ENCODE results near the gene LELP1.
"Not testable (repeated sequence)": the region's sequence is repeated elsewhere in the genome, so short reads cannot be mapped to it uniquely, and the experiment has no call there.

LELP1 gene

GRCh38 chr1:153203130-153203529 lies at the start of gene LELP1:
Gene LELP1, plus strand, starts transcription at chr1:153203430. Its CDS starts 1,278 bp downstream, at chr1:153204708.
- Histone ChIP-seq H3K4me3 (ENCODE audit: low read length) (no peak within 1 kb of the TSS), H3K36me3 (ENCODE audit: control insufficient read depth, insufficient read depth, low read length) (no peaks in the 10 kb centered on the region), H3K9me3 (ENCODE audit: control insufficient read depth, insufficient read depth, low read length) (no peaks in the 10 kb centered on the region), H3K4me1 (ENCODE audit: control insufficient read depth, insufficient read depth, low read length) (no peaks in the 10 kb centered on the region), H3K27me3 (ENCODE audit: control insufficient read depth, insufficient read depth, low read length) (no peaks in the 10 kb centered on the region), H3K27ac (ENCODE audit: low read length) (no peak within 1 kb of the TSS)
- no peak for DNase-seq (ENCODE audit: low read depth, low spot score)
- no CpG with 5 or more reads among the region's 1 CpG for WGBS (ENCODE audit: insufficient coverage, insufficient read length)

GRCh38 chr1:153155541-153155940 lies 47.7 kb upstream of the LELP1 start:
- no peak for DNase-seq (ENCODE audit: low read depth, low spot score)
- WGBS (ENCODE audit: insufficient coverage, insufficient read length), result no CpG with 5 or more reads among the region's 2 CpGs
- Histone ChIP-seq H3K27me3 (ENCODE audit: control insufficient read depth, insufficient read depth, low read length) (no peaks in the 10 kb centered on the region), H3K9me3 (ENCODE audit: control insufficient read depth, insufficient read depth, low read length) (peaks cover 7% of the 10 kb centered on the region), H3K27ac (ENCODE audit: low read length) (no peak overlapping the region), H3K4me3 (ENCODE audit: low read length) (no peak overlapping the region), H3K36me3 (ENCODE audit: control insufficient read depth, insufficient read depth, low read length) (no peaks in the 10 kb centered on the region), H3K4me1 (ENCODE audit: control insufficient read depth, insufficient read depth, low read length) (no peaks in the 10 kb centered on the region)

GRCh38 chr1:153168686-153169085 lies 34.5 kb upstream of the LELP1 start:
- no CpG with 5 or more reads among the region's 2 CpGs for WGBS (ENCODE audit: insufficient coverage, insufficient read length)
- Histone ChIP-seq H3K9me3 (ENCODE audit: control insufficient read depth, insufficient read depth, low read length) (no peaks in the 10 kb centered on the region), H3K36me3 (ENCODE audit: control insufficient read depth, insufficient read depth, low read length) (no peaks in the 10 kb centered on the region), H3K4me3 (ENCODE audit: low read length) (no peak overlapping the region), H3K27me3 (ENCODE audit: control insufficient read depth, insufficient read depth, low read length) (no peaks in the 10 kb centered on the region), H3K27ac (ENCODE audit: low read length) (no peak overlapping the region), H3K4me1 (ENCODE audit: control insufficient read depth, insufficient read depth, low read length) (no peaks in the 10 kb centered on the region)
- no peak for DNase-seq (ENCODE audit: low read depth, low spot score)

- Histone ChIP-seq H3K9me3 (ENCODE audit: control insufficient read depth, insufficient read depth, low read length) (no peaks in the 10 kb centered on the region), H3K4me1 (ENCODE audit: control insufficient read depth, insufficient read depth, low read length) (no peaks in the 10 kb centered on the region), H3K27me3 (ENCODE audit: control insufficient read depth, insufficient read depth, low read length) (no peaks in the 10 kb centered on the region; the same call in 1 of the 2 replicates), H3K4me3 (ENCODE audit: low read length) (no peak overlapping the region), H3K27ac (ENCODE audit: low read length) (no peak overlapping the region), H3K36me3 (ENCODE audit: control insufficient read depth, insufficient read depth, low read length) (no peaks in the 10 kb centered on the region)
- no peak for DNase-seq (ENCODE audit: low read depth, low spot score)
These were observed 28.6 kb upstream of the LELP1 start for GRCh38 chr1:153174624-153175023.

- Histone ChIP-seq H3K27ac (ENCODE audit: low read length) (no peak overlapping the region), H3K9me3 (ENCODE audit: control insufficient read depth, insufficient read depth, low read length) (no peaks in the 10 kb centered on the region), H3K27me3 (ENCODE audit: control insufficient read depth, insufficient read depth, low read length) (no peaks in the 10 kb centered on the region; the same call in 1 of the 2 replicates), H3K36me3 (ENCODE audit: control insufficient read depth, insufficient read depth, low read length) (no peaks in the 10 kb centered on the region), H3K4me1 (ENCODE audit: control insufficient read depth, insufficient read depth, low read length) (no peaks in the 10 kb centered on the region), H3K4me3 (ENCODE audit: low read length) (no peak overlapping the region)
- no peak for DNase-seq (ENCODE audit: low read depth, low spot score)
These were observed 24.3 kb upstream of the LELP1 start for GRCh38 chr1:153178922-153179321.

GRCh38 chr1:153180556-153180955 lies 22.7 kb upstream of the LELP1 start:
- Histone ChIP-seq H3K27me3 (ENCODE audit: control insufficient read depth, insufficient read depth, low read length) (no peaks in the 10 kb centered on the region), H3K4me3 (ENCODE audit: low read length) (no peak overlapping the region), H3K27ac (ENCODE audit: low read length) (no peak overlapping the region), H3K4me1 (ENCODE audit: control insufficient read depth, insufficient read depth, low read length) (no peaks in the 10 kb centered on the region), H3K36me3 (ENCODE audit: control insufficient read depth, insufficient read depth, low read length) (no peaks in the 10 kb centered on the region), H3K9me3 (ENCODE audit: control insufficient read depth, insufficient read depth, low read length) (no peaks in the 10 kb centered on the region)
- DNase-seq (ENCODE audit: low read depth, low spot score), result no peak
- no CpG with 5 or more reads among the region's 4 CpGs for WGBS (ENCODE audit: insufficient coverage, insufficient read length)

GRCh38 chr1:153188301-153188700 lies 14.9 kb upstream of the LELP1 start:
- H3K4me1 ChIP-seq (ENCODE audit: control insufficient read depth, insufficient read depth, low read length); H3K36me3 ChIP-seq (ENCODE audit: control insufficient read depth, insufficient read depth, low read length); H3K27me3 ChIP-seq (ENCODE audit: control insufficient read depth, insufficient read depth, low read length); DNase-seq (ENCODE audit: low read depth, low spot score); H3K4me3 ChIP-seq (ENCODE audit: low read length); H3K27ac ChIP-seq (ENCODE audit: low read length); H3K9me3 ChIP-seq (ENCODE audit: control insufficient read depth, insufficient read depth, low read length): not testable (repeated sequence)
- WGBS (ENCODE audit: insufficient coverage, insufficient read length), result no CpG with 5 or more reads among the region's 4 CpGs

- H3K9me3 ChIP-seq (ENCODE audit: control insufficient read depth, insufficient read depth, low read length), result no peaks in the 10 kb centered on the region
- no peaks in the 10 kb centered on the region for H3K27me3 ChIP-seq (ENCODE audit: control insufficient read depth, insufficient read depth, low read length)
- peak; percentile 5 for DNase-seq (ENCODE audit: low read depth, low spot score)
- H3K4me1 ChIP-seq (ENCODE audit: control insufficient read depth, insufficient read depth, low read length), result no peaks in the 10 kb centered on the region
- no peak overlapping the region for H3K27ac ChIP-seq (ENCODE audit: low read length)
- no peak overlapping the region for H3K4me3 ChIP-seq (ENCODE audit: low read length)
- no CpG with 5 or more reads among the region's 3 CpGs for WGBS (ENCODE audit: insufficient coverage, insufficient read length)
- H3K36me3 ChIP-seq (ENCODE audit: control insufficient read depth, insufficient read depth, low read length), result no peaks in the 10 kb centered on the region
These were observed 12.9 kb upstream of the LELP1 start for GRCh38 chr1:153190373-153190772.

- Histone ChIP-seq H3K27ac (ENCODE audit: low read length) (no peak overlapping the region), H3K36me3 (ENCODE audit: control insufficient read depth, insufficient read depth, low read length) (no peaks in the 10 kb centered on the region), H3K4me1 (ENCODE audit: control insufficient read depth, insufficient read depth, low read length) (no peaks in the 10 kb centered on the region), H3K27me3 (ENCODE audit: control insufficient read depth, insufficient read depth, low read length) (no peaks in the 10 kb centered on the region), H3K9me3 (ENCODE audit: control insufficient read depth, insufficient read depth, low read length) (no peaks in the 10 kb centered on the region), H3K4me3 (ENCODE audit: low read length) (no peak overlapping the region)
- DNase-seq (ENCODE audit: low read depth, low spot score), result peak; percentile 43
- no CpG with 5 or more reads among the region's 3 CpGs for WGBS (ENCODE audit: insufficient coverage, insufficient read length)
These were observed 10.5 kb upstream of the LELP1 start for GRCh38 chr1:153192697-153193096.

- H3K4me1 ChIP-seq (ENCODE audit: control insufficient read depth, insufficient read depth, low read length), result no peaks in the 10 kb centered on the region
- no peak overlapping the region for H3K27ac ChIP-seq (ENCODE audit: low read length)
- H3K36me3 ChIP-seq (ENCODE audit: control insufficient read depth, insufficient read depth, low read length), result no peaks in the 10 kb centered on the region
- H3K9me3 ChIP-seq (ENCODE audit: control insufficient read depth, insufficient read depth, low read length), result no peaks in the 10 kb centered on the region
- no peak for DNase-seq (ENCODE audit: low read depth, low spot score)
- H3K4me3 ChIP-seq (ENCODE audit: low read length), result no peak overlapping the region
- WGBS (ENCODE audit: insufficient coverage, insufficient read length), result no CpG with 5 or more reads among the region's 3 CpGs
- H3K27me3 ChIP-seq (ENCODE audit: control insufficient read depth, insufficient read depth, low read length), result no peaks in the 10 kb centered on the region
These were observed 8.7 kb upstream of the LELP1 start for GRCh38 chr1:153194331-153195050.

- no peak for DNase-seq (ENCODE audit: low read depth, low spot score)
- Histone ChIP-seq H3K27ac (ENCODE audit: low read length) (no peak overlapping the region), H3K4me1 (ENCODE audit: control insufficient read depth, insufficient read depth, low read length) (no peaks in the 10 kb centered on the region), H3K9me3 (ENCODE audit: control insufficient read depth, insufficient read depth, low read length) (no peaks in the 10 kb centered on the region), H3K36me3 (ENCODE audit: control insufficient read depth, insufficient read depth, low read length) (no peaks in the 10 kb centered on the region), H3K27me3 (ENCODE audit: control insufficient read depth, insufficient read depth, low read length) (no peaks in the 10 kb centered on the region), H3K4me3 (ENCODE audit: low read length) (no peak overlapping the region)
- WGBS (ENCODE audit: insufficient coverage, insufficient read length), result no CpG with 5 or more reads among the region's 4 CpGs
These were observed 8.0 kb upstream of the LELP1 start for GRCh38 chr1:153195216-153195615.
